Loucy (cell line): ENCODE results near the gene ZMAT5.

ENCODE experiments used
- H2AFZ ChIP-seq: fragments of 200-600 bp; sonication (generic); 2 replicates; pipeline ENCODE4 v1.6.0; 2016; ENCODE audit warnings: antibody characterized with exemption, mild to moderate bottlenecking, low read length, moderate library complexity
- H3F3A ChIP-seq: fragments of 200-600 bp; 2 replicates; pipeline ENCODE4 v1.6.0; 2016; ENCODE audit warnings: antibody characterized with exemption, low read depth, mild to moderate bottlenecking
- H3K27me3 ChIP-seq: fragments of 200-600 bp; sonication (generic); 2 replicates; pipeline ENCODE4 v1.6.1; 2014; ENCODE audit warnings: low read length, mild to moderate bottlenecking; ENCODE audit not compliant: insufficient read depth, poor library complexity, severe bottlenecking
- H3K36me3 ChIP-seq: fragments of 200-600 bp; sonication (generic); 2 replicates; pipeline ENCODE4 v1.6.1; 2016; ENCODE audit warnings: low read length; ENCODE audit not compliant: insufficient read depth
- H3K4me1 ChIP-seq: fragments of 200-600 bp; sonication (generic); 2 replicates; pipeline ENCODE4 v1.5.1; 2014; ENCODE audit warnings: low read length, mild to moderate bottlenecking; ENCODE audit not compliant: insufficient read depth, poor library complexity, severe bottlenecking
- H3K4me2 ChIP-seq: fragments of 200-600 bp; sonication (generic); 2 replicates; pipeline ENCODE4 v1.6.0; 2014; ENCODE audit warnings: antibody characterized with exemption, low read length, low read depth, mild to moderate bottlenecking; ENCODE audit not compliant: poor library complexity, severe bottlenecking
- H3K4me3 ChIP-seq: fragments of 200-600 bp; sonication (generic); 2 replicates; pipeline ENCODE4 v1.5.1; 2014; ENCODE audit warnings: low read length, mild to moderate bottlenecking, mixed read lengths; ENCODE audit not compliant: poor library complexity, severe bottlenecking
- H3K79me2 ChIP-seq: fragments of 200-600 bp; sonication (generic); 2 replicates; pipeline ENCODE4 v1.6.1; 2014; ENCODE audit warnings: low read length; ENCODE audit not compliant: insufficient read depth
- H3K9ac ChIP-seq: fragments of 200-600 bp; sonication (generic); 2 replicates; pipeline ENCODE4 v1.6.0; 2014; ENCODE audit warnings: mild to moderate bottlenecking, low read depth, low read length, moderate library complexity; ENCODE audit not compliant: poor library complexity, severe bottlenecking
- H3K9me2 ChIP-seq: fragments of 200-600 bp; sonication (generic); replicated peaks from 2 replicates; pipeline ENCODE4 v1.6.1; 2016; ENCODE audit warnings: low read depth, low read length, mixed read lengths
- H3K9me3 ChIP-seq: fragments of 200-600 bp; sonication (generic); 2 replicates; pipeline ENCODE4 v1.6.1; 2014; ENCODE audit warnings: mild to moderate bottlenecking, antibody characterized with exemption, low read length, low read depth; ENCODE audit not compliant: insufficient read depth
- H4K20me1 ChIP-seq: fragments of 200-600 bp; sonication (generic); 2 replicates; pipeline ENCODE4 v1.6.0; 2014; ENCODE audit warnings: antibody characterized with exemption, low read length, mild to moderate bottlenecking; ENCODE audit not compliant: insufficient read depth, poor library complexity, severe bottlenecking
- CTCF ChIP-seq: fragments of 200-600 bp; sonication (generic); conservative IDR thresholded peaks from 2 replicates; pipeline ENCODE4 v1.5.1; 2014; ENCODE audit warnings: mild to moderate bottlenecking, antibody characterized with exemption, low read length
- EZH2phosphoT487 ChIP-seq: fragments of 200-600 bp; IDR thresholded peaks from 2 replicates; pipeline ENCODE4 v1.6.1; 2018; ENCODE audit warnings: antibody characterized with exemption, mild to moderate bottlenecking, moderate library complexity, borderline replicate concordance

The ZMAT5 gene

DNA sequence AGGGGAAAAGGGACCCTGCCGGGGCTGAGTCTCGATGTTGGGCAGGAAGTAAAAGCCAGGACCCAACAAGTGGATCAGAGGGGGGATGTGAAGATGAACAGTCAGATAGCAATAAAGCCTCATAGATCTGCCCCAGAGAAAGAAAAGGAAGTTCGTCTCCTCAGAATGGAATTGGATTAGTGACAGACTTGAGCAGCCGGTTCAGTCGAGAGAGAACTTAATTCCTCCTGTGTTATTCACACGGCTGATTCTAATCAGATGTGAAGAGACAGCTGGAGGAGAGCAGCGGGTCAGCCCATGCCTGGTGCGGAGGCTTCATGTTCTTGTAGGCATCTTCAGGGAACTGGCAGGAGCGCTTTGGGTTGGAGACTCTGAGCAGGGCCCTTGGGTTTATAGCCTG, 76.3 kb downstream of the ZMAT5 start:
- TF ChIP-seq CTCF: no peak
- no peak for TF ChIP-seq EZH2phosphoT487
- peaks cover 43% of the 10 kb centered on the region; the same call in 1 of the 2 replicates for H3K36me3 ChIP-seq
- H4K20me1 ChIP-seq: no peaks in the 10 kb centered on the region
- no peaks in the 10 kb centered on the region for H3K9me3 ChIP-seq
- no peak overlapping the region for H3K4me2 ChIP-seq
- H3K27me3 ChIP-seq: no peaks in the 10 kb centered on the region
- no peaks in the 10 kb centered on the region for H3K4me1 ChIP-seq
- H3K79me2 ChIP-seq: no peaks in the 10 kb centered on the region
- H3K4me3 ChIP-seq: no peak overlapping the region
- H3K9ac ChIP-seq: no peak overlapping the region
- no peak overlapping the region for H2AFZ ChIP-seq
- H3F3A ChIP-seq: no peaks in the 10 kb centered on the region
- H3K9me2 ChIP-seq: no peaks in the 10 kb centered on the region

DNA sequence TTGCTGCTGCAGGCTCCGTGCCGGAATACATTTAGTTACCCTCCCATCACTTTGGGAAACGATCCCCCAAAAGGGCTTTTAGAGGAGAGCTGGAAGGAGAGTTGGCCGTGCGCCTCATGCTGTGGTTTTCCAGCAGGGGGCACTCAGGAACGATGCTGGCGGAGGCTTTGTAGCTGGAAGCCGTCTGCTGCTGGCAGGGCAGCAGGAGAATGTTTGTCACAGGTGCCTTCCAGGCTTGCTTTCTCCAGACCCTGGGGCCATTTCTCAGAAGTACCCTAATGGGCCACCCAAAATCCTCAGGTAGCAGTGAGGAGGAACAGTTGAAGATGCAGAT, 77.0 kb downstream of the ZMAT5 start:
- Histone ChIP-seq H3K79me2 (no peaks in the 10 kb centered on the region), H3K27me3 (no peaks in the 10 kb centered on the region), H3K4me3 (no peak overlapping the region), H3K9me3 (no peaks in the 10 kb centered on the region), H3F3A (no peaks in the 10 kb centered on the region), H4K20me1 (no peaks in the 10 kb centered on the region), H3K4me2 (no peak overlapping the region), H3K36me3 (peaks cover 43% of the 10 kb centered on the region; the same call in 1 of the 2 replicates), H2AFZ (no peak overlapping the region), H3K9me2 (no peaks in the 10 kb centered on the region), H3K4me1 (no peaks in the 10 kb centered on the region), H3K9ac (no peak overlapping the region)
- peak; percentile 89 for TF ChIP-seq CTCF
- no peak for TF ChIP-seq EZH2phosphoT487

DNA sequence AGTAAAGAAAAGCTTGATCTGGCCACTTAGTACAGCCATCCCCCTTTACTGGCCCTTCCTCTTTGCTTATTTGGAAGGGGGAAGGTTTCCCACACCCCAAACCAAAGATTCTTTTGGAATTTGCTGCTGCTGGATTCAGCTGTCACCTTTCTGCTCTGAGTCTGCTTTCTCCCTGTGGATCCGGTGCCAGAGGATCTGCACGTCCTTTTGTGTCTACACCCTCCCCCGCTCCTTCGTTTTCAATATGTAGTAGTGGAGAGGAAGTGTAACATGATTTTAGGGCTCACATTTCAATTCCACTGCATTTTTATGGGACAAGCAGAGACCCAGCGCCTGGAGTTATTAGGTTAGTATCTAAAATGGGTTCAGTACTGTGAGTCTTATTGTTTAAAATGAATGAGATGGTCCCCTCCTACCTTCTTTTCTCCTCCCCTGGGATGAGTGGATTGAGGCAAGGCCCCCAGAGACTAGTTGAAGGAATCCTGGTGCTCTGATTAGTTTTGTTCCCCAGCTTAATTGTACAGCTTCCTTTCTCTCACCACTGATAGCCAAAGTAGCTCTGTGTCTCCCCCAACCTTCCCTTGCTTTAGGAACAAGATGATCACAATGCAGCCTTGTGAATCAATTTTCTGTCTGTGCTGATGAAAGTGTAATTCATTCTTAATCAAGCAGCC, 77.5 kb downstream of the ZMAT5 start:
- Histone ChIP-seq H3F3A (no peaks in the 10 kb centered on the region), H4K20me1 (no peaks in the 10 kb centered on the region), H3K9me2 (no peaks in the 10 kb centered on the region), H3K79me2 (no peaks in the 10 kb centered on the region), H3K9me3 (no peaks in the 10 kb centered on the region), H3K4me2 (no peak overlapping the region), H3K27me3 (no peaks in the 10 kb centered on the region), H3K9ac (no peak overlapping the region), H3K36me3 (peaks cover 45% of the 10 kb centered on the region; the same call in 1 of the 2 replicates), H2AFZ (no peak overlapping the region), H3K4me1 (no peaks in the 10 kb centered on the region), H3K4me3 (no peak overlapping the region)
- TF ChIP-seq EZH2phosphoT487 (no peak), CTCF (no peak)
